ENCODE measurements around the gene NDUFS6.

GRCh38 chr5:1865486-1865885 lies 64.3 kb downstream of the NDUFS6 start:
- TF ChIP-seq EP300 (IDR thresholded peaks at IDR 0.05) = no peak
- TF ChIP-seq CTCF (IDR thresholded peaks at IDR 0.05) = no peak
- TF ChIP-seq POLR2A (IDR thresholded peaks at IDR 0.05) = no peak
- no peak for TF ChIP-seq POLR2AphosphoS5 (IDR thresholded peaks at IDR 0.05)
